Breast epithelium (tissue), 4 donors: Measurements from ENCODE around the gene RRP9. TPM values are rescaled to one million over a fixed set of nuclear protein-coding genes. Genes with fewer than 3 reads are reported as not detected.

Experiments used
- DNase-seq, 2 donors: peaks; one replicate each; pipeline ENCODE4 v3.0.0-alpha.2; 2019; ENCODE audit warnings: low spot score in 2 of 2
- H3K27ac ChIP-seq, 2 donors: fragments of 200-600 bp; sonication (generic) in 1 of 2; one replicate each; pipeline ENCODE4 v1.5.1; 2016 to 2019; ENCODE audit warnings: mild to moderate bottlenecking in 1 of 2
- H3K27me3 ChIP-seq, 2 donors: fragments of 200-600 bp; sonication (generic) in 1 of 2; one replicate each; pipeline versions ENCODE4 v1.5.1 to v1.6.0; 2017 to 2019; ENCODE audit warnings: control low read depth in 1 of 2, mild to moderate bottlenecking in 1 of 2
- H3K36me3 ChIP-seq: fragments of 200-600 bp; one replicate; pipeline ENCODE4 v1.5.1; 2019
- H3K4me1 ChIP-seq, 2 donors: fragments of 200-600 bp; sonication (generic); one replicate each; pipeline ENCODE4 v1.5.1; 2016 to 2019; ENCODE audit warnings: control low read depth in 1 of 2
- H3K4me3 ChIP-seq, 3 donors: fragments of 200-600 bp; sonication (generic); 1 replicate in 2 of 3; 2 replicates in 1 of 3; pipeline ENCODE4 v1.5.1; 2016 to 2019; ENCODE audit warnings: mild to moderate bottlenecking in 3 of 3, moderate library complexity in 2 of 3
- H3K9me3 ChIP-seq, 2 donors: fragments of 200-600 bp; sonication (generic) in 1 of 2; one replicate each; pipeline ENCODE4 v1.5.1; 2016 to 2019; ENCODE audit warnings: control low read depth in 1 of 2
- POLR2A ChIP-seq: fragments of 450-650 bp; IDR thresholded peaks from one replicate; pipeline ENCODE4 v1.6.1; 2016; ENCODE audit warnings: antibody characterized with exemption, mild to moderate bottlenecking, moderate library complexity
- POLR2AphosphoS5 ChIP-seq, 3 donors: sonication (generic); formaldehyde crosslinking; IDR thresholded peaks; one replicate each; pipeline ENCODE4 v1.6.1; 2017; ENCODE audit warnings: antibody characterized with exemption in 3 of 3
- intact Hi-C: fragments of 100-400 bp; cut with DNase I; formaldehyde crosslinking; loops from one replicate; pipeline ENCODE4 v1.15.1; 2023; ENCODE audit warnings: low total_unique reads
- total RNA-seq, 3 donors: library from RNA; depleted of rRNA; stranded (reverse); fragments of >200 nt; gene quantifications; one replicate each; pipeline ENCODE4 v1.1.0, GENCODE V29; 2016
- TF ChIP-seq, protein P1 (sequence below), 3 donors: fragments of 450-650 bp; IDR thresholded peaks; one replicate each; pipeline ENCODE4 v1.5.1; 2016 to 2017; ENCODE audit warnings: antibody characterized with exemption in 3 of 3, mild to moderate bottlenecking in 3 of 3, moderate library complexity in 3 of 3

Gene RRP9
- total RNA-seq, 3 donors from 2014 or later, result 23.1 to 24.6 (median 23.8) TPM

DNA sequence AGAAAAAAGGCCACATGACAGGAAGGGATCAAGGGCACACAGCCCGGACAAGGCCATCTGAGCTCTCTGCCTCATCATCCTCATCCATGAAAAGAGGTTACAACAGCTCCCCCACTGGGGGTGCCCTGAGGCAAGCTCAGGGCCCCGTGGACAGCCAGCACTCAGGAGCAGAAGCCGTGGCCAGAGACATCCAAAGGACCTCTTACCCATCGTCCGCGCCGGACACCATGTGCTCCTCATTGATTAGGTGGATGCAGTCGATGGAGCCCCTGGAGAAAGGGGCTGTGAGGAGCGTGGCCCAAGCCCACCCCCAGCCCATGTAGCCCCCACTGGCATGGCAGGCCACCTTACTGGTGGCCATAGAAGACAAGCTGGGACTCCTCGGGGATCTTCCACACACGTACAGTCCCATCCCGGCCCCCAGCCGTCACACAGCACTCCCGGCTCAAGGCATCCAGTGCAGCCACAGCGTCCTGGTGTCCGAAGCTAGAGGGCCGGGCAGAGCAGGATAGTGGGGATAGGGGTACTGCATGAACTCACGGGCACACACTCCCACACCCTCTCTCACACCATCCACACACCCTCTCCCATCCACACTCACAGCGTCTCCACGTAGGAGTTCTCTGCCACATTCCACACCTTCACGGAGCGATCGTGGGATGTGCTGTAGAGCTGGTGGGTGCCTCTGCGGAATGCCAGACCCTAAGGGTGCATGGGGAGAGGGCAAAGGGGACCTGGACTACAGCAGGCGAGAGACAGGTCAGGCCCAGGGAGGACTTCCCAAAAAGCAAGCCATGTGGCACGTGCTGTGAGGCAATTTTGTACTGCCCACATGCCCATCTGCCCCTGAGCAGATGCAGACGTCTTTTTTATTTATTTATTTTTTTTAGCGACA, 6.5 kb downstream of the RRP9 start:
- H3K9me3 ChIP-seq, result no peaks in the 10 kb centered on the region
- DNase-seq, result no peak
- H3K4me3 ChIP-seq, result no peak overlapping the region
- no peaks in the 10 kb centered on the region for H3K36me3 ChIP-seq
- no peak for TF ChIP-seq POLR2AphosphoS5 (IDR thresholded peaks at IDR 0.05)
- TF ChIP-seq, protein P1, sequence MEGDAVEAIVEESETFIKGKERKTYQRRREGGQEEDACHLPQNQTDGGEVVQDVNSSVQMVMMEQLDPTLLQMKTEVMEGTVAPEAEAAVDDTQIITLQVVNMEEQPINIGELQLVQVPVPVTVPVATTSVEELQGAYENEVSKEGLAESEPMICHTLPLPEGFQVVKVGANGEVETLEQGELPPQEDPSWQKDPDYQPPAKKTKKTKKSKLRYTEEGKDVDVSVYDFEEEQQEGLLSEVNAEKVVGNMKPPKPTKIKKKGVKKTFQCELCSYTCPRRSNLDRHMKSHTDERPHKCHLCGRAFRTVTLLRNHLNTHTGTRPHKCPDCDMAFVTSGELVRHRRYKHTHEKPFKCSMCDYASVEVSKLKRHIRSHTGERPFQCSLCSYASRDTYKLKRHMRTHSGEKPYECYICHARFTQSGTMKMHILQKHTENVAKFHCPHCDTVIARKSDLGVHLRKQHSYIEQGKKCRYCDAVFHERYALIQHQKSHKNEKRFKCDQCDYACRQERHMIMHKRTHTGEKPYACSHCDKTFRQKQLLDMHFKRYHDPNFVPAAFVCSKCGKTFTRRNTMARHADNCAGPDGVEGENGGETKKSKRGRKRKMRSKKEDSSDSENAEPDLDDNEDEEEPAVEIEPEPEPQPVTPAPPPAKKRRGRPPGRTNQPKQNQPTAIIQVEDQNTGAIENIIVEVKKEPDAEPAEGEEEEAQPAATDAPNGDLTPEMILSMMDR (IDR thresholded peaks at IDR 0.05), result no peak
- TF ChIP-seq POLR2A, result no peak
- intact Hi-C loops, result no loop called here
- no peaks in the 10 kb centered on the region for H3K4me1 ChIP-seq
- H3K27ac ChIP-seq, result no peak overlapping the region
- no peaks in the 10 kb centered on the region for H3K27me3 ChIP-seq

GRCh38 chr3:51934139-51934850, 7.4 kb downstream of the RRP9 start:
- no peaks in the 10 kb centered on the region for H3K9me3 ChIP-seq
- intact Hi-C loops, result no loop called here
- TF ChIP-seq POLR2A (no peak), POLR2AphosphoS5 (IDR thresholded peaks at IDR 0.05) (no peak)
- TF ChIP-seq, protein P1 (IDR thresholded peaks at IDR 0.05), result no peak
- H3K4me1 ChIP-seq, result no peaks in the 10 kb centered on the region
- H3K36me3 ChIP-seq, result no peaks in the 10 kb centered on the region
- no peak overlapping the region for H3K4me3 ChIP-seq
- DNase-seq, result no peak
- no peak overlapping the region for H3K27ac ChIP-seq
- no peaks in the 10 kb centered on the region for H3K27me3 ChIP-seq

GRCh38 chr3:51933471-51934138, 8.1 kb downstream of the RRP9 start:
- no peaks in the 10 kb centered on the region for H3K9me3 ChIP-seq
- no peak overlapping the region for H3K27ac ChIP-seq
- intact Hi-C loops, result no loop called here
- H3K4me1 ChIP-seq, result no peaks in the 10 kb centered on the region
- no peak for TF ChIP-seq POLR2A
- TF ChIP-seq, protein P1 (IDR thresholded peaks at IDR 0.05), result no peak
- no peak for TF ChIP-seq POLR2AphosphoS5 (IDR thresholded peaks at IDR 0.05)
- DNase-seq, result no peak
- no peaks in the 10 kb centered on the region for H3K27me3 ChIP-seq
- H3K4me3 ChIP-seq, result no peak overlapping the region
- no peaks in the 10 kb centered on the region for H3K36me3 ChIP-seq

DNA sequence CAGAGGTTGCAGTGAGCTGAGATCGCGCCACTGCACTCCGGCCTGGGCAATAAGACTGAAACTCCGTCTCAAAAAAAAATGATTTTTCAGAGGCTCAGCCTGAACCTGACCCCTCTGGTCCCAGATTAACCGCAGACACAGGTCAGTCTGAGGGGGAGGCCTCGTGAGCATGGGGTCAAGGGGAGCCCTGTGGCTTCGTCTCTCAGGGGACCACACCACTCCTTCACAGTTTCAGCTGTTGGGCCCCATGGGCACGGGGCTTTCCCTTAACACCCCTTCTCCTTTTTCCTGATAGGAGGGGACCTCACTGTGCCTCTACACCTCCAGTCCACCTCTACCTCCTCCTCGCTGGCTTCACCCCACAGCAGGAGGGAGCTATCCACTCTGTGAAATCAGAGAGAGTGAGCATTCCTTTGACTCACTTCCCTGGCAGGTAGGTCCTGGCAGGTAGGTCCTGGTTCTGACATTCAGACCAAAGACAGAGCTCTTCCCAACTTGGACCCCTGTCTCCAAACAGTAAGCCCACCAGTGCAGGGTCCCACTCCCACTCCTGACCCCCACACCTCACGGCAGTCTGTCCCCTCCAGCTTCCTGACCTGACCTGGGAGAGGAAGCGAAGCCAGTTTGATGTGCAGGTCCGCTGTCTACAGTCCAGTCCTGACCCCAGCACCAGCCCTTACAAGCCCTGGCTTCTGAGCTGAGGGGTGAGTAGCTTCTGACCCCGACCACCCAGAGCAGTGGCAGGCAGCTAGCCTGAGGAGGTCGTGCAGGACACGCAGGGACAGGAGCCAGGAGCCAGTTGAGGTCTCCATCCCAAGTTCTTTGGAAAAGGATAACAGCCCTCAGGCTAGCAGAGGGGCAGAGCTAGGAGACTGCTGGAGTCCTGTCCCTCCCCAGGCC, 9.0 kb downstream of the RRP9 start:
- H3K36me3 ChIP-seq, result no peaks in the 10 kb centered on the region
- DNase-seq, result no peak
- no peak for TF ChIP-seq POLR2A
- TF ChIP-seq, protein P1 (IDR thresholded peaks at IDR 0.05), result no peak
- no peak for TF ChIP-seq POLR2AphosphoS5 (IDR thresholded peaks at IDR 0.05)
- intact Hi-C loops, result no loop called here
- H3K4me3 ChIP-seq, result no peak overlapping the region
- no peaks in the 10 kb centered on the region for H3K9me3 ChIP-seq
- H3K27ac ChIP-seq, result no peak overlapping the region
- no peaks in the 10 kb centered on the region for H3K27me3 ChIP-seq
- H3K4me1 ChIP-seq, result no peaks in the 10 kb centered on the region
